ENCODE measurements around the gene NEU1.
A peak's percentile ranks its signal among the peaks of the same experiment; 100 is the strongest.
"Not testable (repeated sequence)": the region's sequence is repeated elsewhere in the genome, so short reads cannot be mapped to it uniquely, and the experiment has no call there.

The NEU1 gene

DNA sequence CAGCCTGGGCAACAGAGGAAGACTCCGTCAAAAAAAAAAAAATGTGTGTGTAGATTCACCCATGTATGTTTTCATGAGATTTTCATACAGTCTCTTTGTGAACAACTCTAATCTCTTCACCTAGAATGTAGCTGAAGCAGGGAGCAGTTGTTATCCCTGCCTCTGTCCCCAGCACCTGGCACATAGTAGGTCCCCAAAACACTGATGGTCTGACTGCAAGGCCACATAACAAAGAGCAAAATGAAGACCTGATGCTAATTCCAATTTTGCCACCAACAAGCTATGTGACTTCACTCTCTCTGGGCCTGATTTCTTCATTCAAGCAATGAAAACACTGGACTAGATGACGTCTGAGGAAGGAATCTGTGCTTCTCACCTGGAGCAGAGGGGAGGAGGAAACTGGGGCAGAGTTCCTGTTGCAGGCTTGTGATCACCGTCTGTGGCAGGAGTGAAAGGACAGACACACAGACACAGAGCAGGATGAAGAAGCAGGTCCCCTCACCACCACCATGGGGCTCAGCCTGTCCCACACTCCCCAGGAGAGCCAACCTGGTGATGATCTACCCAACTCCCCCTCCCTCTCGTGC is 11.6 kb upstream of the NEU1 start:
- no peak for DNase-seq (ENCODE audit: low read depth, low spot score)

DNA sequence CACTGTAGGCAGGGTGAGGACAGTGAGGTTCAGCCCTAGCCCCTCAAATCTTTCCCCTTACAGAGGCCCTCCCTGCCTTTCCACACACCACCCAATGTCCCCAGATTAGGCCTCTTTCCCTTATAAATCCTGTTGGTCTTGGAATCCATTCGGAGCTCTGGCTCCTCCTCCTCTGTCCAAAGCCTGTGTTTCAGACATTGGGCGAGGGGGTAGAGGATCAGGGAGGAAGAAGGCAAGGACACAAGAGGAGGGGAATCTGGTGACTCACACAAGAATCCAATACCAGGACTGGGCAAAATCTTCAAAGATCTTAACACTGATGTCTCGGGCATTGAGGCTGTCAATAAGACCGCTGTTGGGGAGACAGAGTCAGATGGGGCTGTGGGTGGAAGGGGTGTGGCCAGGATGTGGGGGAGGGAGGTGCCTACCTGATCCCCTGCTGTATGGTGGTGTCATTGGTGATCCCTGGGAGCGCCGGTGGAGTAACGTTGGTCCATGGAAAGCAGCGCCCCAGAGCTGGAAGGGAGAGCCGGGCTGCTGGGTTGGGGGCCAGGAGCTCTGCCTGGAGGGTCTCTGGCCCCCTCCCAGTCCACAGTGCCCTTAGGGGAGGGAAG is 8.5 kb upstream of the NEU1 start:
- peak; percentile 27 for DNase-seq (ENCODE audit: low read depth, low spot score)

DNA sequence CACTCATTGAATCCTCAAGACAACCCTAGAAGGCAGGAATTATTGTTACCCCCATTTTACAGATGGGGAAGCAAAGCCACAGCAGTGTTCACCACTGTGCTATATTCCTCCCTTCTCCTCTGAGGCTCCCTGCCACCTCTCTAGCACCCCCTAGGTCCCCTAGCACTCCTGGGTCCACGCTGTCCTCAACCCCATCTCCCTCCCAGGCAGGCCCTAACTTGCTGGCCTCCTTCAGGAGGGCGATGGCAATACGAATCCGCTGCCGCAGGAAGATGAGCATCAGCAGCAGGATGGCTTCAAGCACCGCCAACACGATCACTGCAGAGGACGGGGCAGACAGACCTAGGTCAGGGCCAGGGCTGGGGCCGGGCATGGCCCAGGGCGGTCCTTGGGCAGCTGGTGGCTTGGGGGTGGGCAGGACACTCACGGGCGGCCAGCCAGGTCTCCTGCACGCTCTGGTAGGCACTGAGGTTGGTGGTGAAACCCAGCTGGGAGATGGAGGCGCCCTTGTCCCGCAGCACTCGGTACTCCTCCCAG is 7.8 kb upstream of the NEU1 start:
- DNase-seq (ENCODE audit: low read depth, low spot score), result no peak

DNA sequence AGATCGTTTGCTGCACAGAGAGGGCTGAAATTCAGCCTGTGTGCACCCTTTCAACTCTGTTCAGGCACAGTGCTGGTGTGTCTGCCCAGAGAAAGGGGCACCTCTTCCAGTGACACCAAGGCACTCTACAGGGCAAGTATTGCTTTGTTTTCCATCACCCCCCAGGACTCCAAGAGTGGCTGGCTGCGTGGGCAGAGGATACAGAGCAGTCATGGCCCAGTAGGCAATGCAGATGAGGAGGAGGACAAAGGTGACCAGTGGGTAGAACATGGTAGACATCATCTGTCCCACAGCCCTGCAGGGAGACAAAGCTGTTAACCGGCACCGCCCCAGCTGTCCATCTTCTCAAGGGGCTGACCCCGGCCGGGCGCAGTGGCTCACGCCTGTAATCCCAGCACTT is 6.7 kb upstream of the NEU1 start:
- no peak for DNase-seq (ENCODE audit: low read depth, low spot score)

DNA sequence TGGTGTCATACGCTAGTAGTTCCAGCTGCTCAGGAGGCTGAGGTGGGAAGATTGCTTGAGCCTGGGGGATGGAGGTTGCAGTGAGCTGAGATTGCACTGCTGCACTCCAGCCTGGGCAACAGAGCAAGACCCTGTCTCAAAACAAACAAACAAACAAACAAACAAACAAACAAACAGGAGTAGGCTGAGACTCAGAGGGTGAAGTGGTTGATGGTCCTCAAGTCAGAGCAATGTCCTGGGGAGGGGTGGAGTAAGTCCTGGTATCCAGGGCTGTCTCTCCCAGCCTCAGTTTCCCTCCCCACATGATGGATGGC is 6.0 kb upstream of the NEU1 start:
- not testable (repeated sequence) for DNase-seq (ENCODE audit: low read depth, low spot score)

DNA sequence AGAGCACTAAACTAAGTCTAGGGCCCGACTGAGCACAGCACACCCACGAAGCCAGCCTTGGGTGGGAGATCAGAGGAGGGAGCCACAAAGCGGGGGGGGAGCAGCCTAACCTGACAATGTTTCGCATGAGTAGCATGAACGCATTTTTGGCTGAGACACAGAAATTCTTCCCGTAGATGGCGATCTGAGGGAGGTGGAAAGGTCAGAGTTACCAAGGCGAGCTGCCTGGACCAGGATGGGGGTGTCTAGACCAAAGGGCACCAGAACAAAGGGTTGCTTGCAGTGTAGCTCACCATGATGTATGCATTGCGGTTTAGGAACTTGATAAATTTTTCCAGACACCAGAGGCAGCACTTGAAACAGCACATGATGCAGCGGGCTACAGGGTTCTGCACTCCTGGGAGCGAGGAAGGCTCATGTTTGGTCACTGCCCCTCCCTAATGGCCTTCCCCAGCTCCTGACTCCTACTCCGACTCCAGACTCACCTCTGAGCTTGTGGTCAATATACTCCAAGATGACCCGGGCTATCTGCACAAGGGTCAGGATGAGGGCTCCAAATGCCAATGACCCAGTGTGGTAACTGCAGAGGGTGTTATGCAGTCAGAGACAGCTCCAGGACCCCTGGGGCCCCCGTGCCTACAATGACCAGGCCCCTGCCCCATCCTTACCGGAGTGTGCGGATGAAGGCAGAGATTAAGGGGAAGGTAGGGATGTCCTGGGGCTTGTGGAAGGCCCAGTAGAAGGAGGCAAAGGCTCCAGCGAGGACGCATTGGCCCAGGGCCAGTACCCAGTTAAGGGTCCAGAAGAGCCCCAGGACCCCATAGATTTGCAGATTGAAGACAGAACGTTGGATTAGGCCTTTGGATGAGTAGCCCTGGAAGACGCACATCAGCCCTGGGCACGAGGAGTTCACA is 2.8 kb upstream of the NEU1 start:
- no peak for DNase-seq (ENCODE audit: low read depth, low spot score)

DNA sequence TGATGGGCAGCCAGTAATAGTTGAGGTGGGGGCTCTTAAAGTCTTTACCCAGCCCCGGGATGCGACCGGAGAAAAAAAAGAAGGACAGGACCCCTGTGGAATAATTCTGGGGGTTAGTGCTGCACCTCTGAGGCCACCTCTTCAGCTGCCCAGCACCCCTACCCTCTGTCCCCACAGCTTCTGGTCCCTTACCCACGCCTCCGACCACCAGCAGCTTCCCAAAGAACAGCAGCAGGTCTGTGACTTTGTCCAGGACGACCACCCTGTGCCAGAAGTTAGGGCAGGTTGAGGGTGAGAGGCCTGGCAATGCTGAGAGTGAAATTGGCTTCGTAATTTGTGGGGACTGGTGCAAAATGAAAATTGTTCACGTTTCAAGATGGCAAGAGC is 2.2 kb upstream of the NEU1 start:
- DNase-seq (ENCODE audit: low read depth, low spot score), result no peak

DNA sequence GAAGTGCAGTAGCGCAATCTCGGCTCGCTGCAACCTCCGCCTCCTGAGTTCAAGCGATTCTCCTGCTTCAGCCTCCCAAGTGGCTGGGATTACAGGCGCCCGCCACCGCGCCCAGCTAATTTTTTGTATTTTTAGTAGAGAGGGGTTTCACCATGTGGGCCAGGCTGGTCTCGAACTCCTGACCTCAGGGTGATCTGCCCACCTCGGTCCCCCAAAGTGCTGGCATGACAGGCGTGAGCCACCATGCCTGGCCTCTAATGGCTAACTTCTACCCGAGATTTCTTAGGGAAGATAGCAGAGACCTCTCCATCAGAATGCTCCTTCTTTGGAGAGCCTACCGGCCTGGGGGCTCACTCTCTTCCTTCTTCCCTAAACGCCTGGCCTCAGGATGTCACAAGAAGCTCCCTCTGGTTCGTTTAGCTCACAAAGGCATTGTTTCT is 1.5 kb upstream of the NEU1 start:
- DNase-seq (ENCODE audit: low read depth, low spot score), result not testable (repeated sequence)

DNA sequence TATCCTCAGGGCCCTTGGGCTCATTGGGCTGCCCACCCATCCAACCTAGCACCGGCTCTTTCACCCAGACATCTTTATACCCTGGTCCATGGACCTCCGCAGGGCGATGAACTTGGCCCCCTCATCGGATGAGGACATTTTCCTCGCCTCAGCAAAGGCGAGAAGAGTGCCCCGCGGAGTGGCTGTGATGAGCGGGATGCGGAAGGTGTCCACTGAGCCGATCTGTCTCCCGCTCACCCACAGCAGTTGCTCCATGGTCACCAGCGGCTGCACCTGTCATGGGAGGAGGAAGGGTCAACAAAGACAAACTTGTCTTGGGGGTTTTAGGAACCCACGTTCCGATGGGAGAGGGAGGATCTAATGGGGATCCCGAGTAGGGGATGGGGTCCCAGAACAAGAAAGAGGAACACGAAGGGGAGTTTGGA is 690 bp downstream of the NEU1 start:
- no peak for DNase-seq (ENCODE audit: low read depth, low spot score)

DNA sequence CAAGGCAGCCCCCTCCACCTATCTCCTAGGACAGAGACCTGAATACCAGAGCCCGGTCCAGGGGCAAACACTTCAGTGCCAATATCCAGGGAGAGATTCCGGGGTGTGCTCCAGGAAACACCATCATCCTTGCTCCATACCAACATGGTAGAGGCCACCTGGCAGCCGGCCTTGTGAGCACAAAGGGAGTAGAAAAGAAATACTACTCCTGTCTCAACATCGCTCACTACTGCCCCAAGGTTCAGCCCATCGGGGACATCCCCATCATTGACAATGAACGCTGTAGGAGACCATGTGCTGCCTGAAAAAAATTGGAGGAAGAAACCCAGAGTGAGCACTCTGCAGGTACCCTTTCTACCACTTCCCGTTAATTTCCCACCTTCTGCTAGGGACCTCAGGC is 1.5 kb downstream of the NEU1 start:
- no peak for DNase-seq (ENCODE audit: low read depth, low spot score)

DNA sequence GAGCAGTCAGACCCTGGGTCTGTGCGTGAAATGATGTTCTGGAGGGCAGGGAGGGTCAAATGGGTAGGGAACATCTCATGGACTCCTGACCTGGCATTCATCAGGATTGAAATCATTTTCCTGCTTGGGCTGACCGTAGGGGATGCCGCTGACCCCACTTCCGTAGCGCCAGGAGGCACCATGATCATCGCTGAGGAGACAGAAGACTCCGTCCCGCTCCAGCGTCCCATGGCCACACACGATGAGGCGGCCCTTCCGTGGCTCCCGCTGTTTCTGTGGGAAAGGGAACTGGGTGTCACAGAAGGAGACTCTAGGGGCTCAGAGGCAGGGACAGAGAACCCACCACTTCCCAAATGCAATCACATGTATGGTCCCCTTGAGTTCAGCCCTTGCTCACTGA is 2.3 kb downstream of the NEU1 start:
- DNase-seq (ENCODE audit: low read depth, low spot score), result no peak

DNA sequence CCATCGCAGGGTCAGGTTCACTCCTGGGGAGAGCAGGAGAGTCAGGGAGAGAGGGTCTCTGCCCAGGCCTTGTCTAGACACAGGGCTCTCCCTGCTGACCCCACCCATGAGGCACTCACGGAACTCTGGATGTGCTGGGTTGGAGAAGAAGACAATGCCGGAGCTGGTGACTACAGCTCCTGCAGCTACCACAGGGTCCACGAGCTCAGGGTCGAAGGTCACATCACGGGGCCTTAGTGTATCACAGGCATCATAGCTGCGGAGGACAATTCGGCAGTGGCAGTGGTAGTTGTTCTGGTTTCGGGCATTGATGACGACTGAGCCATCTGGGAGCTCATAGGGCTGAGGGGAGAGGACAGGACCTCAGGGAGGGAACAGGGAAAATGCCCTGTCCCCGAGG is 2.7 kb downstream of the NEU1 start:
- no peak for DNase-seq (ENCODE audit: low read depth, low spot score)

DNA sequence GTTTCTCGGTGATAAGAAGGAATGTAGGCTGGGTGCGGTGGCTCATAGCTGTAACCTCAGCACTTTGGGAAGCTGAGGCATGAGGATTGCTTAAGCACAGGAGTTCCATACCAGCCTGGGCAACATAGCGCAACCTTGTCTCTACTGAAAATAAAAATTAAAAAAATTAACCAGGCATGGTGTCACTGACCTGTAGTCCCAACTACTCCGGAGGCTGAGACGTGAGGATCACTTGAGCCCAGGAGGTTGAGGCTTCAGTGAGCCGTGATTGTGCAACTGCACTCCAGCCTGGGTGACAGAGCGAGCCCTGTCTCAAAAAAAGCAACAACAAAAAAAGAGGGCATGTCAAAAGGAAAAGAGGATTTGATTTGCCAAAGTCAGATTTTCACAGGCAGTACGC is 3.9 kb downstream of the NEU1 start:
- DNase-seq (ENCODE audit: low read depth, low spot score), result no peak

DNA sequence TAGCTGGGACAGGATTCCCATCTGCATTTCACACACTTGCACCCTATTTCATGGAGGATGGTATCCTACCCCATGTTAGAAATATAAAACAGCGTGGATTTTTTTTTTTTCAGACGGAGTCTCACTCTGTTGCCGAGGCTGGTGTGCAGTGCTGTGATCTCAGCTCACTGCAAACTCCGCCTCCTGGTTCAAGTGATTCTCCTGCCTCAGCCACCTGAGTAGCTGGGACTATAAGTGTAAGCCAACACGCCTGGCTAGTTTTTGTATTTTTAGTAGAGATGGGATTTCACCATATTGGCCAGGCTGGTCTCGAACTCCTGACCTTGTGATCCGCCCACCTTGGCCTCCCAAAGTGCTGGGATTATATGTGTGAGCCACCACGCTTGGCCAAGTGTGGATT is 4.8 kb downstream of the NEU1 start:
- DNase-seq (ENCODE audit: low read depth, low spot score), result not testable (repeated sequence)

DNA sequence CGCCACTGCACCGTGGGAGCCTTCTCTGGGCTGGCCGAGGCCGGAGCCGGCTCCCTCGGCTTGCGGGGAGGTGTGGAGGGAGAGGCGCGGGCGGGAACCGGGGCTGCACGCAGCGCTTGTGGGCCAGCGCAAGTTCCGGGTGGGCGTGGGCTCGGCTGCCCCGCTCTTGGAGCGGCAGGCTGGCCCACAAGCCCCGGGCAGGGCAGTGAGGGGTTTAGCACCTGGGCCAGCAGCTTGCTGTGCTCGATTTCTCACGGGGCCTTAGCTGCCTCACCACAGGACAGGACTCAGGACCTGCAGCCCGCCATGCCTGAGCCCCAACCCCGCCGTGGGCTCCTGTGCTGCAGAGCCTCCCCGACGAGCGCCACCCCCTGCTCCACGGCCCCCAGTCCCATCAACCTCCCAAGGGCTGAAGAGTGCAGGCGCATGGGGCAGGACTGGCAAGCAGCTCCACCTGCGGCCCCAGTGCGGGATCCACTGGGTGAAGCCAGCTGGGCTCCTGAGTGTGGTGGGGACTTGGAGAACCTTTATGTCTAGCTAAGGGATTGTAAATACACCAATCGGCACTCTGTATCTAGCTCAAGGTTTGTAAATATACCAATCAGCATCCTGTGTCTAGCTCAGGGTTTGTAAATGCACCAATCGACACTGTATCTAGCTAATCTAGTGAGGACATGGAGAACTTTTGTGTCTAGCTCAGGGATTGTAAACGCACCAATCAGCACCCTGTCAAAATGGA is 10.5 kb downstream of the NEU1 start:
- not testable (repeated sequence) for DNase-seq (ENCODE audit: low read depth, low spot score)

DNA sequence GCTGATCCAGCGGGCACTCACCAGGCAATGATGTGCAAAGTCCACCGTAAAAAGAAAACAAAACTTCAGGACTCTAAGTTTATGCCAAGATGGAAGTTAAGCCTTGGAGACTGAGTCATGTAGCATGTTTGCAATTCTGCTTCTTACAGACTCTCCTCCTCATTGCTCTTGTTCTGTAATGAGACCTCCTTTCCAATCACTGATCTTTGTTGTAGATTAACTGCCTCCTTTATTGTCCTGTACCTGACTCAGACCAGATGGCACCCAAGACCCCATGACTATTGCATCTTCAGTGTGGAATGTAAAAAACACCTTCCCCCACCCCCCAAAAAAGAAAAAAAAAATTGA is 11.2 kb downstream of the NEU1 start:
- DNase-seq (ENCODE audit: low read depth, low spot score), result no peak

DNA sequence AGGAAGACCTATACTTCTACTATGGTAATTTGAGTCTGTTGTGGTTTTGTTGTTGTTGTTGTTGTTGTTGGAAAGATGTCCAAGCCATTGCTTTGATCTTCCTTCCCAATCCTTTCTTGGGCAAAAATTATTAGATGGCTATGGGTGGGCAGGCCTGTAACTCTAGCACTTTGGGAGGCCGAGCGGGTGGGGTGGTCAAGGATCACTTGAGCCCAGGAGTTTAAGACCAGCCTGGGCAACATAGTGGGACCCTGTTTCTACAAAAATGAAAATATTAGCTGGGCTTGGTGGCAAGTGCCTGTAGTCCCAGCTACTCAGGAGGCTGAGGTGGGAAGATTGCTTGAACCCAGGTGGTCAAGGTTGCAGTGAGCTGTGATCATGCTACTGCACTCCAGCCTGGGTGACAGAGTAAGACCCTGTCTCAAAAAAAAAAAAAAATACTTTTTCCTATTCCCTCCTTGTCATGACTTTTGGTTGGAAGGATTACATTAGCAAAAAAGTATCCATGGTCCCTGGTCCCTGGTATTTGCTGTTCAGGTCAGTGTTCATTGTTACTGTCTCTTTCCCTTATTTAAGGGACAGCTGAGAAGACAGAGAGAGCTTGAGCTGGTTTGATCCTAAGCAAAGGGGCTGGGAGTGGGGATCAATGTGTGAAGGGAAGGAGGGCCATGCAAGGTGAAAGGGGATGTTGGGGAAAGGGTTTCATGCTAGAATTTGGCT is 11.7 kb downstream of the NEU1 start:
- DNase-seq (ENCODE audit: low read depth, low spot score), result no peak

DNA sequence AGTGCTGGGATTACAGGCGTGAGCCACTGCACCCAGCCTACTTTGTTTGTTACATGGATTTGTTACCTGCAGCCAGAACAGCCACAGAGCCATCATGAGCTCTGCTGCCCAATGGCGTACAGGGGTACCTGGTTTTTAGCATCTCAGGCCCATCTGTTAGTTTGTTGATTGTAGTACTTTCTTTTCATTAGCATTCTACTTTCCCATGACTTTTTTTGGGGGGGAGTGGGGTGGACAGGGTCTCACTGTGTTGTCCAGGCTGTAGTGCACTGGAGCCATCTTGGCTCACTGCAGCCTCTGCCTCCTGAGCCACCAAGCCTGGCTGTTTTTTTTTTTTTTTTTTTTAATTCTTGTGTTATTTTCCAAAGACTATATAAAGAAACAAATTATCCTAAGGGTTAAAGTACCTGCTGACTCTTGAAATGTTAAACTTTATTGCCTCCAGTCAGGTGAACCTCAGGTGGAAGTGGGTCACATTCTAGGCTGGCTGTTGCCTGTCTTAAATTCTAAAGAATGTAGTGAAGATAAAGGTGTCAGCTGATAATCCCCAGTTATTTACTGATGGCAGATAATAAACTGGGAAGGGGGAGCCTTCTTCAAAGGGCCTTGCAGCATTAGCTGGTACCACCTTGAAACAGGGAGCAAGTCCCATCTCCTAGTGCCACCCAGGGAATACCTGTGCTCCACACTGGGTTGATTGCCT is 15.2 kb downstream of the NEU1 start:
- DNase-seq (ENCODE audit: low read depth, low spot score), result no peak

DNA sequence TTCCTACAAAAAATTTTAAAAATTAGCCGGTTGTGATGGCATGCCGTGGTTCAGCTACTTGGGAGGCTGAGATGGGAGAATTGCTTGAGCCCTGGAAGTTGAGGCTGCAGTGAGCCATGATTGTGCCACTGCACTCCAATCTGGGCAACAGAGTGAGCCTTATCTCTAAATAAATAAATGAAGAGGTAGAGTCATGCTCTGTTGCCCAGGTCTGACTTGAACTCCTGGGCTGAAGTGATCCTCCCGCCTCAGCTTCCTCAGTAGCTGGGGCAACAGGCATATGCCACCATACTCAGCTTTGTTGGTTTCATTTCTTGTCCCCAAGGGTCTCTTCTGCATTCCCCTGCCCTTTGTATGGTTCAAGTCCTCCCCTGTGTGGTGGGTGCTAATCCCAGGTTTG is 18.1 kb downstream of the NEU1 start:
- DNase-seq (ENCODE audit: low read depth, low spot score), result no peak

DNA sequence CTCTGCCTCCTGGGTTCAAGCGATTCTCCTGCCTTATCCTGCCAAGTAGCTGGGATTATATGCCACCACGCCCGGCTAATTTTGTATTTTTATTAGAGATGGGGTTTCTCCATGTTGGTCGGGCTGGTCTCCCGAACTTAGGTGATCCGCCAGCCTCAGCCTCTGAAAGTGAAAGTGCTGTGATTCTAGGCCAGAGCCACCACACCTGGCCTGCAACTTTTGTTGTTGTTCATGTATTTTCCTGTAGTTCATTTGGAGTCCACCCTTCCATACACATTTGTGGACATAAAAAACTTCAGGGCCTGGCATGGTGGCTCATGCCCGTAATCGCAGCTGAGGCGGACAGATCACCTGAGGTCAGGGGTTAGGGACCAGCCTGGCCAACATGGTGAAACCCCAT is 20.6 kb downstream of the NEU1 start:
- no peak for DNase-seq (ENCODE audit: low read depth, low spot score)

DNA sequence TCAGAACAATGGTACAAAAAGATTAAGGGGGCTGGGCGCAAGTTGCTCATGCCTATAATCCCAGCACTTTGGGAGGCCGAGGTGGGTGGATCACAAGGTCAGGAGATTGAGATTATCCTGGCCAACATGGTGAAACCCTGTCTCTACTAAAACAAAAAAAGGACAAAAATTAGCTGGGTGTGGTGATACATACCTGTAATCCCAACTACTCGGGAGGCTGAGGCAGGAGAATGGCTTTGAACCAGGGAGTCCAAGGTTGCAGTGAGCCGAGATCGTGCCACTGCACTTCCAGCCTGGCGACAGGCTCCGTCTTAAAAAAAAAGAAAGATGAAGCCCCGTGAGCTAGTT is 22.9 kb downstream of the NEU1 start:
- not testable (repeated sequence) for DNase-seq (ENCODE audit: low read depth, low spot score)
